Skeletal muscle satellite cell (primary cell): ENCODE results near the gene RIPPLY3.
"Not testable (repeated sequence)": the region's sequence is repeated elsewhere in the genome, so short reads cannot be mapped to it uniquely, and the experiment has no call there.

ENCODE experiments used
- H3K27me3 ChIP-seq: 2 replicates; pipeline ENCODE4 v1.7.0; 2013; ENCODE audit warnings: low read length; ENCODE audit not compliant: control insufficient read depth, insufficient read depth
- H3K36me3 ChIP-seq: 2 replicates; pipeline ENCODE4 v1.7.0; 2013; ENCODE audit warnings: mild to moderate bottlenecking, control low read depth, low read length; ENCODE audit not compliant: insufficient read depth
- H3K4me1 ChIP-seq: 2 replicates; pipeline ENCODE4 v1.7.0; 2013; ENCODE audit warnings: low read length; ENCODE audit not compliant: control insufficient read depth, insufficient read depth
- H3K4me2 ChIP-seq: 2 replicates; pipeline ENCODE4 v1.7.0; 2013; ENCODE audit warnings: mild to moderate bottlenecking, low read length
- H3K4me3 ChIP-seq: 2 replicates; pipeline ENCODE4 v1.7.0; 2013; ENCODE audit warnings: low read length
- H3K9ac ChIP-seq: 2 replicates; pipeline ENCODE4 v1.7.0; 2013; ENCODE audit warnings: mild to moderate bottlenecking, low read depth, low read length, moderate library complexity
- H3K9me3 ChIP-seq: replicated peaks from 2 replicates; pipeline ENCODE4 v1.7.0; 2013; ENCODE audit warnings: mild to moderate bottlenecking, control low read depth, low read length

RIPPLY3 gene

DNA sequence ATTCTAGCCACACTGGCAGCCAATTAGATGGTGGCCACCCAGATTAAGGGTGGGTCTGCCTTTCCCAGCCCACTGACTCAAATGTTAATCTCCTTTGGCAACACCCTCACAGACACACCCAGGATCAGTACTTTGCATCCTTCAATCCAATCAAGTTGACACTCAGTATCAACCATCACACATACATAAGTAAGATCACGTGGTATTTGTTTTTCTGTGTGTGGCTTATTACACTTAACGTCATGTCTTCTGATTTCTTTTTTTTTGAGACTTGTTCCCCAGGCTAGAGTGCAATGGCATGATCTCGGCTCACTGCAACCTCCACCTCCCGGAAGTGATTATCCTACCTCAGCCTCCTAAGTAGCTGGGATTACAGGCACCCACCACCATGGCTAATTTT lies 27.9 kb downstream of the RIPPLY3 start:
- H3K36me3 ChIP-seq, H3K9ac ChIP-seq, H3K9me3 ChIP-seq, H3K4me3 ChIP-seq, H3K4me2 ChIP-seq, H3K27me3 ChIP-seq: not testable (repeated sequence)
- H3K4me1 ChIP-seq, result peaks cover 13% of the 10 kb centered on the region

DNA sequence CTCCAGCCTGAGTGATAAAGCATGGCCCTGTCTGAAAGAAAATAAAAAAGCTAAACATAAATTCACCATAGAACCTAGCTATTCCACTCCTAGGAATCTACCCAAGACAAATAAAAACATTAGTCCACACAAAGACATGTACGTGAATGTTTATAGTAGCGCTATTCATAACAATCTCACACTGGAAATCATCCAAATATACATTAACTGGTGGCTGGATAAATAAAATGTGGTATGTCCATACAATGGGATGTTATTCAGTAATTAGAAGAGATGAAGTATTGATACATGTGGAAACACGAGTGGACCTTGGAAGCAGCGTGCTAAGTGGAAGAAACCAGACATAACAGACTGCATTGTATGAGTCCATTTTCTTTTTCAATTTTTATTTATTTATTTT lies 29.7 kb downstream of the RIPPLY3 start:
- H3K4me1 ChIP-seq, result peaks cover 13% of the 10 kb centered on the region
- H3K4me2 ChIP-seq, result no peak overlapping the region
- H3K9ac ChIP-seq, result no peak overlapping the region
- no peaks in the 10 kb centered on the region for H3K36me3 ChIP-seq
- no peaks in the 10 kb centered on the region for H3K27me3 ChIP-seq
- H3K9me3 ChIP-seq, result no peaks in the 10 kb centered on the region
- no peak overlapping the region for H3K4me3 ChIP-seq

DNA sequence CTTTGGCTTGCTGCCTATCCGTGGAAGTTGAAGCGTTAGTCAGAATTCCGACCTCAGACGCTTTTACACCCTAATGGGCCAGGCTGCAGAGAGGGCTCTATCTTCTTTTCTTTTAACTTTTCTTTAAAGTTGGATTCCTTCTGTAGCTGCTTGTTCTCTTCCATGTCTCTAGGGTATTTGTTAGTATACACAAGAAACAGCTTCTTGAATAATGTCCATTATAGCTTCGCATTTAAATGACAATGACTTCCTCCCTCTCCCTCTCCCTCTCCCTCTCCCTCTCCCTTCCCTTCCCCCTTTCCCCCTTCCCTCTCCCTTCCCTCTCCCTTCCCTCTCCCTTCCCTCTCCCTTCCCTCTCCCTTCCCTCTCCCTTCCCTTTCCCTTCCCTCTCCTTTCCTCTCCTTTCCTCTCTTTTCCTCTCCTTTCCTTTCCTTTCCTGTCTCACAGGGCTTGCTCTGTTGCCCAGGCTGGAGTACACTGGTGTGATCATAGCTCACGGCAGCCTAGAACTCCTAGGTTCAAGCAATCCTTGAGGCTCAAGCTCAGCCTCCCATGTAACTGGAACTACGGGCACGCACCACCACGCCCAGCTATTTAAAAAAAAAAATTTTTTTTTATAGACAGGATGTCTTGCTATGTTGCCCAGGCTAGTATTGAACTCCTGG lies 33.0 kb downstream of the RIPPLY3 start:
- H3K9me3 ChIP-seq, result no peaks in the 10 kb centered on the region
- no peak overlapping the region for H3K4me3 ChIP-seq
- H3K9ac ChIP-seq, result no peak overlapping the region
- H3K36me3 ChIP-seq, result no peaks in the 10 kb centered on the region
- no peak overlapping the region for H3K4me2 ChIP-seq
- no peaks in the 10 kb centered on the region for H3K4me1 ChIP-seq
- H3K27me3 ChIP-seq, result no peaks in the 10 kb centered on the region

DNA sequence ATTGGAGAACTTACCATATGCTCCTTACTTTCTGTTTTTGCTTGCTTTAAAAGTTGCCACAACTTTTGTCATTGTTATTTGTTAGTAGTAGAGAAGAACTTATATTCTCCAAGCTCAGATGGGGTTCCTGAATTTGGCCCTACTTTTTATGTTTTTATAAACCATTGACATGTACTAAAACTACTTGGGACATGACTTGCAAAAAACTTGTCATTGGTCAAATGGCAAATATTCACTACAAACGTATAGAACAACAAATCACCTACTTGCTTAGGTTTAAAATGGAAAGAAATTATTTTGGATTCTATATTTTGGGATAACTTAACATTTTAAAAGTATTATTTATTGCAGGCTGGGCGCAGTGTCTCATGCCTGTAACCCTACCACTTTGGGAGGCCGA lies 33.7 kb downstream of the RIPPLY3 start:
- Histone ChIP-seq H3K27me3 (no peaks in the 10 kb centered on the region), H3K4me2 (no peak overlapping the region), H3K4me1 (no peaks in the 10 kb centered on the region), H3K36me3 (no peaks in the 10 kb centered on the region), H3K9me3 (no peaks in the 10 kb centered on the region), H3K4me3 (no peak overlapping the region), H3K9ac (no peak overlapping the region)

DNA sequence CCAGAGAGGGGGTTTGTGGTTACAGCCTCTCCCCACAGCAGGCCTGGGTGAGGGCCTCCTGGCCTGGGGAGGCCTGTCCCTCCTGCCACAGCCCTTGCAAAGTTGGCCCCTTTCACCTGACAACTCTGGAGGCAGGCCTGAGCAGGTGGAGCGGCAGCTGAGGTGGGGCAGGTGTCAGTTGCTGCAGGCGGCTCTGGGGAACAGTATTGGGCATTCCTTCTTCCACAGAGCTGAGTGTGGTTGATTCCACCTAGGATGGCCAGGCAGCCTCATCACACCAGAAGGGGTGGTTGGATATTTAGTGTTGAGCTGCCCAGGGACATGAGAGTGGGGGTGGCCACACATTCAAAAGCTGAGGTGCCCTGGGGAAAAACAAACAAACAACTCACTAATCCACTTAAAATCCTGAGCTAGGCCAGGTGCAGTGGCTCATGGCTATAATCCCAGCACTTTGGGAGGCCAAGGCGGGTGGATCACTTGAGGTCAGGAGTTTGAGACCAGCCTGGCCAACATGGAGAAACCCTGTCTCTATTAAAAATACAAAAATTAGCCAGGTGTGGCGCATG lies 35.3 kb downstream of the RIPPLY3 start:
- Histone ChIP-seq H3K4me3 (no peak overlapping the region), H3K4me2 (no peak overlapping the region), H3K9ac (no peak overlapping the region), H3K9me3 (no peaks in the 10 kb centered on the region), H3K36me3 (no peaks in the 10 kb centered on the region), H3K27me3 (peaks cover 6% of the 10 kb centered on the region), H3K4me1 (no peaks in the 10 kb centered on the region)

DNA sequence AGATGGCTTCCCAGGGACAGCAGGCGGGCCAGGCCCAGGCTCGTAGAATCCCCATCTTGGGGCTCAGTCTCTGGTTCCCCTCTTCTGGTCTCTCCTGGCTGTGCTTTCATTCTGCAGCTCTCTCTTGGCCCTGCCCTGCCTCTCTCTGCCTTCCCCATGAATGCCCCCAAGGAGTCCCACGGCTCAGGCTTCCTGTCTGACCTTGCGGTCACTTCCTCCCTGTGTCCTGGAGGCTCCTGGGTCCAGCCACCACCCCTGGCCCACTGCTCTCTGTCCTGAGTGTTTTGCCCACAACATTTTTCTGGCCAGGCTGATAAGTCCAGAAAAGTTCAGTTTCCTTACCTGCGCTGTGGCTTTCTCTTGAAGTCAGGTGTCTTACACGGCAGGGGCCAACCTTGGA lies 37.3 kb downstream of the RIPPLY3 start:
- Histone ChIP-seq H3K4me1 (no peaks in the 10 kb centered on the region), H3K4me3 (no peak overlapping the region), H3K4me2 (no peak overlapping the region), H3K36me3 (no peaks in the 10 kb centered on the region), H3K9ac (no peak overlapping the region), H3K27me3 (peaks cover 9% of the 10 kb centered on the region), H3K9me3 (no peaks in the 10 kb centered on the region)

DNA sequence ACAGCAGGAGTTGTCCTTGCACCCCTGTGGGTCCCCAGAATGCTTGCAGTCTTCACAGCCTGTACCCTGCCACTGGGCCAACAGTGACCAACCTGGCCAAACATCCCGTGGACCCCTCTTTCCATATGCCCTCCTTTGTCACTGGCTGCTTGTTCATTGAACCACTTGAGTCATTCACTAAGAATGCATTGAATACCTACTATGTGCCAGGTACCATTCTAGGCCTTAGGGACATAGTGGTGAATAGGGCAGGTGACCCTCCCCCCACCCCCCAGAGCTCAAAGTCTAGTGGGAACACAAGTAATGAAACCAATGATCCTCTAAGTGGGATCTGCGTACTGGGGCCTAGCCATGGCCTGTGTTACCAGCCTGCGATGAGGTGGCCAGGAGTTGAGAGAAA lies 38.1 kb downstream of the RIPPLY3 start:
- Histone ChIP-seq H3K4me3 (no peak overlapping the region), H3K4me2 (no peak overlapping the region), H3K4me1 (no peaks in the 10 kb centered on the region), H3K36me3 (no peaks in the 10 kb centered on the region), H3K9ac (no peak overlapping the region), H3K27me3 (peaks cover 11% of the 10 kb centered on the region), H3K9me3 (no peaks in the 10 kb centered on the region)

DNA sequence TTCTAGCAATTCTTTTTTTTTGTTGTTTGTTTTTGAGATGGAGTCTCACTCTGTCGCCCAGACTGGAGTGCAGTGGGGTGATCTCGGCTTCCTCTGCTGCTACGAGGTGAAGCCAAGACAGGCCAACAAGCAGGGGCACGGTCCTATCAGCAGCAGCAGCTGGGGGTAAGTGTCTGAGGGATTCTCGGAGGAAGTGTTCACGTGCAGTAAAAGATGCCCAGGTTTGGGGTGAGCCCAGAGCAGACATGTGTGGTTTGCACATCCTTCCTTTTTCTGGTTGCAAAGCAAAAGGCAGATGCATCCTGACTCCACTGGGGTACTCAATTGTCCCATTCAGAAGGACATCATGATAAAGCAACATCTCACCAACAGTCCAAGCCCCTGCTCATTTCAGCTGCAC lies 38.6 kb downstream of the RIPPLY3 start:
- no peaks in the 10 kb centered on the region for H3K4me1 ChIP-seq
- no peak overlapping the region for H3K4me2 ChIP-seq
- H3K36me3 ChIP-seq, result no peaks in the 10 kb centered on the region
- no peak overlapping the region for H3K4me3 ChIP-seq
- H3K9ac ChIP-seq, result no peak overlapping the region
- no peaks in the 10 kb centered on the region for H3K9me3 ChIP-seq
- H3K27me3 ChIP-seq, result peaks cover 11% of the 10 kb centered on the region

DNA sequence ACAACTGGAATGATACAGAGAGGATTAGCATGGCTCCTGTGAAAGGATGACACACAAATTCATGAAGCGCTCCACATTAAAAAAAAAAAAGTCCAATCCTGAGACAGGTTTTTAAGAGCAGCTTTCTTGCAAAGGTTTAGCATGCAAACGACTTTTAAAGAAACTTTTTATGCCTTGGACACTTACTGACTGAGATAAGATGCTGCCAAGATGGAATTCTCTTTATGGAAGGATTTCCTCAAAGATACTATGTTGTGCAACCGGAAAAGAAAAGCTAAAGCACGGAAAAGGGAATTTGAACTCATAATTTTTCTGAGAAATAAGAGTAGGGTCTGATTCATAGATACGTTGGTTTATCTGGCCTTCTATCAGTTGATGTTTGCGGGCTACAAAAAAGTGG lies 39.1 kb downstream of the RIPPLY3 start:
- no peaks in the 10 kb centered on the region for H3K9me3 ChIP-seq

DNA sequence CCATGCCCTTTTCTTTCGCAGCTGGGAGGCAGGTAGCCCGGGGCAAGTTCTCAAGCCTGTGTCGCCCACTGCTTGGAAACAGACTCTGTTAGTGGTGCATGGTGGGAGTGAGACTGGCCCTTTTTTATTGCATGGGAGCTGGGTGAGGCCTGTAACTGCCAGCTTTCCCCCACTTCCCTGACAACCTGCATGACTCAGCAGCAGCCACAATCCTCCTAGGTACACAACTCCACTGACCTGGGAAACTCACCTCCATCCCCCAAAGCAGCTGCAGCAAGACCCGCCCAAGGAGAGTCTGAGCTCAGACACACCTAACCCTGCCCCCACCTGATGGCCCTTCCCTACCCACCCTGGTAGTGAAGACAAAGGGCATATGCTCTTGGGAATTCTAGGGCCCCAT lies 40.6 kb downstream of the RIPPLY3 start:
- Histone ChIP-seq H3K36me3 (no peaks in the 10 kb centered on the region), H3K4me2 (no peak overlapping the region), H3K4me3 (no peak overlapping the region), H3K4me1 (no peaks in the 10 kb centered on the region), H3K9ac (no peak overlapping the region), H3K9me3 (no peaks in the 10 kb centered on the region), H3K27me3 (peaks cover 11% of the 10 kb centered on the region)

More for the DNA sequence above, 39.1 kb downstream of the RIPPLY3 start:
- Histone ChIP-seq H3K4me2 (no peak overlapping the region), H3K27me3 (peaks cover 11% of the 10 kb centered on the region), H3K4me1 (no peaks in the 10 kb centered on the region), H3K9ac (no peak overlapping the region), H3K36me3 (no peaks in the 10 kb centered on the region), H3K4me3 (no peak overlapping the region)

DNA sequence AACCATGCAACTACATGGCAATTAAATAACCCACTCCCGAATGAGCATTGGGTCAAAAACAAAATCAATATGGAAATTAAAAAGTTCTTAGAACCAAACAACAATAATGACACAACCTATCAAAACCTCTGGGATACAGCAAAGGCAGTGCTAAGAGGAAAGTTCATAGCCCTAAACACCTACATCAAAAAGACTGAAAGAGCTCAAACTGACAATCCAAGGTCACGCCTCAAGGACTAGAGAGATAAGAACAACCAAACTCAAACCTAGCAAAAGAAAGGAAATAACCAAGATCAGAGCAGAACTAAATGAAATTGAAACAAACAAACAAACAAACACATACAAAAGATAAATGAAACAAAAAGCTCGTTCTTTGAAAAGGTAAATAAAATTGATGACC lies 43.2 kb downstream of the RIPPLY3 start:
- not testable (repeated sequence) for H3K9ac ChIP-seq, H3K36me3 ChIP-seq, H3K4me1 ChIP-seq, H3K4me3 ChIP-seq, H3K4me2 ChIP-seq, H3K9me3 ChIP-seq
- peaks cover 17% of the 10 kb centered on the region for H3K27me3 ChIP-seq

DNA sequence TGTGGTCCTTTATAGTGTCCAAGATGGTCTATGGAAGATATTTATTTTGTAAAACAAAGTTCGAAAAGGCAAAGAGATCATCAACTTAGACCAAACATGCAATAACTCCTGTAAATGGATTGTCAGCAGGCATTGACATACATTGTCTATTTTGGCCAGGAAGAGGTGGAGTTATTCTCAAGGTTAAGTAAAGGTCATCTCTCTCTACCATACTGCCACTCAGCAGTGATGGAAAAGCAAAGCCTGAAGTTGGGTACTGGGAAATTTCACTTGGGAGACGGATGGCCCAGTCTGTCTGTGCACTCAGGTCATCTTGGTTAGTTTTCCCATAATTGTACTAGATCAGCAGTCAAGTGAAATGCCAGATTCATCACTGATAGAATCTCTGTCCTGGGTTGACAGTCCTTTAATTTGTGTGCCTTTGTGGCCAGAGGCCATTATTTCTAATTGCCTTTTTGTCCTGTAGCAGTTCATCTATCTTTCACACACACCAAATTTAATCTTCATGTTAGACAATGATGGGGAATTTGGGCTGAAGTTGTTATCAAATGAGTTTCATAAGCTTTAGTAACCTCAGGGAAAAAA lies 48.9 kb downstream of the RIPPLY3 start:
- Histone ChIP-seq H3K4me3 (no peak overlapping the region), H3K4me2 (no peak overlapping the region), H3K36me3 (no peaks in the 10 kb centered on the region), H3K9ac (no peak overlapping the region), H3K9me3 (no peaks in the 10 kb centered on the region), H3K4me1 (peaks cover 5% of the 10 kb centered on the region), H3K27me3 (peaks cover 6% of the 10 kb centered on the region)
